Activated naive CD4-positive, alpha-beta T cell treated with anti-CD3 and anti-CD28 coated beads for 36 hours (primary cell): Measurements from ENCODE around the gene ABCG4. TPM values are rescaled to one million over a fixed set of nuclear protein-coding genes. Genes with fewer than 3 reads are reported as not detected.
"Not testable (repeated sequence)": the region's sequence is repeated elsewhere in the genome, so short reads cannot be mapped to it uniquely, and the experiment has no call there.

ENCODE experiments used
- CTCF ChIA-PET: fragments of 350-600 bp; sonication (Branson Sonifier 250); formaldehyde crosslinking; loops from one replicate; lab custom pipeline; 2021; ENCODE audit warnings: antibody characterized with exemption; lab: Charles Lee
- DNase-seq: peaks from one replicate; pipeline ENCODE4 v3.0.0-alpha.2; 2020
- H3K27ac Mint-ChIP-seq: one replicate; pipeline ENCODE4 v1.8.0; 2021; ENCODE audit warnings: mild to moderate bottlenecking, mixed read lengths
- H3K27me3 Mint-ChIP-seq: one replicate; pipeline ENCODE4 v1.8.0; 2021; ENCODE audit warnings: low read depth, mixed read lengths
- H3K36me3 Mint-ChIP-seq: one replicate; pipeline ENCODE4 v1.8.0; 2021; ENCODE audit warnings: low read depth, mixed read lengths
- H3K4me1 Mint-ChIP-seq: one replicate; pipeline ENCODE4 v1.8.0; 2021; ENCODE audit warnings: low read depth, mixed read lengths
- H3K4me3 Mint-ChIP-seq: one replicate; pipeline ENCODE4 v1.8.0; 2021; ENCODE audit warnings: mild to moderate bottlenecking, moderate library complexity, mixed read lengths
- H3K9me3 Mint-ChIP-seq: one replicate; pipeline ENCODE4 v1.8.0; 2021; ENCODE audit warnings: mixed read lengths
- intact Hi-C: fragments of 100-400 bp; cut with micrococcal nuclease; formaldehyde crosslinking; loops from one replicate; pipeline ENCODE4 v1.15.1; 2023
- total RNA-seq, 2 experiments: library from RNA; stranded (reverse); gene quantifications; one replicate each; pipeline ENCODE4 v1.2.3, GENCODE V29; 2021

The ABCG4 gene
- total RNA-seq, 2 experiments from 2014 or later = 0.12 to 0.31 TPM

GRCh38 chr11:119188887-119189286 lies 40.0 kb downstream of the ABCG4 start:
- H3K9me3 Mint-ChIP-seq = no peaks in the 10 kb centered on the region
- no peak for DNase-seq
- CTCF ChIA-PET = interaction anchor here (1.0 kb wide), 1 partner anchor 55 kb away, joined by 3 read pairs; no protein-coding TSS in a partner anchor
- no peak overlapping the region for H3K4me3 Mint-ChIP-seq
- H3K27ac Mint-ChIP-seq = no peak overlapping the region
- H3K36me3 Mint-ChIP-seq = no peaks in the 10 kb centered on the region
- H3K4me1 Mint-ChIP-seq = peaks cover 6% of the 10 kb centered on the region
- H3K27me3 Mint-ChIP-seq = no peaks in the 10 kb centered on the region
- intact Hi-C loops = no loop called here

DNA sequence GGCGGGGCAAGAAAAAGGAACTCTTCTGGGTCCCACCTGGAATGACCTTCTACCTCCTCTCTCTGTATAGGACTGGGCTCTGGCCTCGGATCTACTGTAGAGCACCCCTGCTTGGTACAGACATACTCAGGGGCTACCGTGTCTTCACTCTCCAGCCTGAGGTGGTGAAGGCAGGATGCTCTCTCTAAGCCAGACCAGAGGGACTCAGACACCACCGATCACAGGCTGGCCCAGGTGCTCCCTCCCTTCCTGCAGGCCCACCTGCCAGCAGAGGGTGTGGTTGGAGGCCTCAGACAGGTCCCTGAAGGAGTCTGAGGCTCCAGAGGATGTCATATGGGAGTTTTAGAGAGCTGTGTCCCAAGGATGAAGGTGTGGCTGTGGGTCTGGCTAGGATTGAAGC lies 40.5 kb downstream of the ABCG4 start:
- CTCF ChIA-PET = interaction anchor here (1.3 kb wide), 1 partner anchor 19 kb away, joined by 5 read pairs; no protein-coding TSS in a partner anchor
- no peak overlapping the region for H3K4me3 Mint-ChIP-seq
- H3K36me3 Mint-ChIP-seq = no peaks in the 10 kb centered on the region
- H3K27me3 Mint-ChIP-seq = no peaks in the 10 kb centered on the region
- no peaks in the 10 kb centered on the region for H3K9me3 Mint-ChIP-seq
- intact Hi-C loops = no loop called here
- H3K4me1 Mint-ChIP-seq = peaks cover 4% of the 10 kb centered on the region
- H3K27ac Mint-ChIP-seq = no peak overlapping the region
- DNase-seq = no peak

DNA sequence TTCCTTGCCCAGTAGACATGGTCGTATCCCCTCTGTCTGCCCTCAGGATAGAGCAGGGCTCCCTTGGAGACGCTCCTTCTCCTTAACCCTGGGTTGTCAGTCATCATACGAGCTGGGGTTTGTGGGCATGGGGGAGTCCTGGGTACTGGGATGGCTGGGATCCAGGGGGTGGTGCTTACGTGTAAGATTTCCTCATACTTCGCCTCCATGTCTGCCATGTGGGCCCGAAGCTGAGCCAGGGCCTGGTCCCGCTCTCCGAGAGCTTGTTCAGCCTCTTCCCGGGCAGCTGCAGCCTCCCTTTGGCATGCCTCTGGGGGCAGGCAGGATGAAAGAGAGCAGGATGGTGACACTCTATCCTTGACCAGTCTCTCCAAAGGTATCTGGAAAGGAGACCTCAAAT lies 41.7 kb downstream of the ABCG4 start:
- no peaks in the 10 kb centered on the region for H3K4me1 Mint-ChIP-seq
- H3K4me3 Mint-ChIP-seq = no peak overlapping the region
- H3K9me3 Mint-ChIP-seq = no peaks in the 10 kb centered on the region
- intact Hi-C loops = no loop called here
- no peaks in the 10 kb centered on the region for H3K27me3 Mint-ChIP-seq
- DNase-seq = no peak
- CTCF ChIA-PET = interaction anchor here (0.6 to 1.3 kb wide), 5 partner anchors 17 to 731 kb away, joined by 3 to 5 read pairs (median 5); no protein-coding TSS in a partner anchor
- H3K36me3 Mint-ChIP-seq = no peaks in the 10 kb centered on the region
- no peak overlapping the region for H3K27ac Mint-ChIP-seq

- CTCF ChIA-PET = interaction anchor here (0.6 to 0.9 kb wide), 7 partner anchors 9 to 732 kb away, joined by 3 to 5 read pairs (median 3); no protein-coding TSS in a partner anchor
- H3K27me3 Mint-ChIP-seq, DNase-seq, H3K27ac Mint-ChIP-seq, H3K9me3 Mint-ChIP-seq, H3K4me1 Mint-ChIP-seq, intact Hi-C loops, H3K36me3 Mint-ChIP-seq, H3K4me3 Mint-ChIP-seq: not testable (repeated sequence)
Observed at GRCh38 chr11:119191265-119191664, 42.4 kb downstream of the ABCG4 start.

- Mint-ChIP-seq H3K36me3 (no peaks in the 10 kb centered on the region), H3K4me3 (no peak overlapping the region), H3K27me3 (no peaks in the 10 kb centered on the region), H3K9me3 (no peaks in the 10 kb centered on the region), H3K27ac (no peak overlapping the region), H3K4me1 (no peaks in the 10 kb centered on the region)
- DNase-seq = no peak
- CTCF ChIA-PET = interaction anchor here (0.8 to 0.9 kb wide), 2 partner anchors 8 to 148 kb away, joined by 3 to 4 read pairs; no protein-coding TSS in a partner anchor
- intact Hi-C loops = no loop called here
Observed at GRCh38 chr11:119192111-119192510, 43.3 kb downstream of the ABCG4 start.

- intact Hi-C loops = no loop called here
- Mint-ChIP-seq H3K4me1 (no peaks in the 10 kb centered on the region), H3K9me3 (no peaks in the 10 kb centered on the region), H3K4me3 (no peak overlapping the region), H3K27ac (no peak overlapping the region), H3K27me3 (no peaks in the 10 kb centered on the region), H3K36me3 (no peaks in the 10 kb centered on the region)
- CTCF ChIA-PET = interaction anchor here (1.2 to 5.8 kb wide), 2 partner anchors 24 to 136 kb away, joined by 3 to 47 read pairs; partner anchors contain the start of genes HYOU1 and NLRX1
- DNase-seq = no peak
Observed at GRCh38 chr11:119193001-119193400, 44.1 kb downstream of the ABCG4 start.

GRCh38 chr11:119193626-119194025 lies 44.8 kb downstream of the ABCG4 start:
- Mint-ChIP-seq H3K27ac (no peak overlapping the region), H3K4me3 (no peak overlapping the region), H3K27me3 (no peaks in the 10 kb centered on the region), H3K9me3 (no peaks in the 10 kb centered on the region), H3K4me1 (no peaks in the 10 kb centered on the region), H3K36me3 (no peaks in the 10 kb centered on the region)
- DNase-seq = no peak
- intact Hi-C loops = no loop called here
- CTCF ChIA-PET = interaction anchor here (1.2 to 5.8 kb wide), 2 partner anchors 25 to 137 kb away, joined by 3 to 47 read pairs; partner anchors contain the start of genes HYOU1 and NLRX1

GRCh38 chr11:119194811-119195440 lies 46.1 kb downstream of the ABCG4 start:
- no peaks in the 10 kb centered on the region for H3K9me3 Mint-ChIP-seq
- CTCF ChIA-PET = interaction anchor here (0.6 to 5.8 kb wide), 7 partner anchors 9 to 128 kb away, joined by 3 to 47 read pairs (median 4); partner anchors contain the start of gene NLRX1
- intact Hi-C loops = loop anchor here (5.0 kb wide), 1 partner anchor 48 kb away; the partner anchor contains the start of gene ABCG4
- DNase-seq = no peak
- H3K36me3 Mint-ChIP-seq = no peaks in the 10 kb centered on the region
- no peak overlapping the region for H3K27ac Mint-ChIP-seq
- H3K27me3 Mint-ChIP-seq = no peaks in the 10 kb centered on the region
- no peak overlapping the region for H3K4me3 Mint-ChIP-seq
- no peaks in the 10 kb centered on the region for H3K4me1 Mint-ChIP-seq

GRCh38 chr11:119195680-119196079 lies 46.8 kb downstream of the ABCG4 start:
- Mint-ChIP-seq H3K4me1 (no peaks in the 10 kb centered on the region), H3K4me3 (no peak overlapping the region), H3K27me3 (no peaks in the 10 kb centered on the region), H3K36me3 (no peaks in the 10 kb centered on the region), H3K27ac (no peak overlapping the region), H3K9me3 (no peaks in the 10 kb centered on the region)
- intact Hi-C loops = loop anchor here (2.0 to 5.0 kb wide), 3 partner anchors 48 to 139 kb away; partner anchors contain the start of genes ABCG4 and HYOU1
- DNase-seq = no peak
- CTCF ChIA-PET = interaction anchor here (0.6 to 5.8 kb wide), 22 partner anchors 8 to 491 kb away, joined by 3 to 47 read pairs (median 4); partner anchors contain the start of genes CBL, NLRX1 and VPS11

GRCh38 chr11:119196833-119197483 lies 48.1 kb downstream of the ABCG4 start:
- intact Hi-C loops = loop anchor here (1.0 to 5.0 kb wide), 8 partner anchors 29 to 179 kb away; partner anchors contain the start of genes ABCG4, HYOU1, NLRX1 and RPS25
- H3K36me3 Mint-ChIP-seq = no peaks in the 10 kb centered on the region
- DNase-seq = peak; percentile 88
- no peak overlapping the region for H3K4me3 Mint-ChIP-seq
- H3K4me1 Mint-ChIP-seq = no peaks in the 10 kb centered on the region
- H3K27me3 Mint-ChIP-seq = no peaks in the 10 kb centered on the region
- CTCF ChIA-PET = interaction anchor here (0.6 to 5.8 kb wide), 28 partner anchors 9 to 1170 kb away, joined by 3 to 47 read pairs (median 4); partner anchors contain the start of genes C2CD2L, CBL, NLRX1 and VPS11
- no peaks in the 10 kb centered on the region for H3K9me3 Mint-ChIP-seq
- no peak overlapping the region for H3K27ac Mint-ChIP-seq

GRCh38 chr11:119198925-119199324 lies 50.1 kb downstream of the ABCG4 start:
- no peak overlapping the region for H3K27ac Mint-ChIP-seq
- no peaks in the 10 kb centered on the region for H3K4me1 Mint-ChIP-seq
- H3K9me3 Mint-ChIP-seq = no peaks in the 10 kb centered on the region
- CTCF ChIA-PET = interaction anchor here (0.6 kb wide), 1 partner anchor 21 kb away, joined by 3 read pairs; no protein-coding TSS in a partner anchor
- H3K4me3 Mint-ChIP-seq = no peak overlapping the region
- H3K36me3 Mint-ChIP-seq = no peaks in the 10 kb centered on the region
- intact Hi-C loops = loop anchor here (5.0 kb wide), 1 partner anchor 52 kb away; the partner anchor contains the start of gene ABCG4
- no peak for DNase-seq
- no peaks in the 10 kb centered on the region for H3K27me3 Mint-ChIP-seq

GRCh38 chr11:119201236-119201635 lies 52.4 kb downstream of the ABCG4 start:
- H3K4me3 Mint-ChIP-seq, DNase-seq, H3K27me3 Mint-ChIP-seq, H3K36me3 Mint-ChIP-seq, intact Hi-C loops, H3K9me3 Mint-ChIP-seq, H3K27ac Mint-ChIP-seq, H3K4me1 Mint-ChIP-seq: not testable (repeated sequence)
- CTCF ChIA-PET = interaction anchor here (0.6 to 1.2 kb wide), 5 partner anchors 95 to 127 kb away, joined by 3 read pairs; no protein-coding TSS in a partner anchor
